ENCODE data around the gene NFIX.
A peak's percentile ranks its signal among the peaks of the same experiment; 100 is the strongest.

NFIX gene

DNA sequence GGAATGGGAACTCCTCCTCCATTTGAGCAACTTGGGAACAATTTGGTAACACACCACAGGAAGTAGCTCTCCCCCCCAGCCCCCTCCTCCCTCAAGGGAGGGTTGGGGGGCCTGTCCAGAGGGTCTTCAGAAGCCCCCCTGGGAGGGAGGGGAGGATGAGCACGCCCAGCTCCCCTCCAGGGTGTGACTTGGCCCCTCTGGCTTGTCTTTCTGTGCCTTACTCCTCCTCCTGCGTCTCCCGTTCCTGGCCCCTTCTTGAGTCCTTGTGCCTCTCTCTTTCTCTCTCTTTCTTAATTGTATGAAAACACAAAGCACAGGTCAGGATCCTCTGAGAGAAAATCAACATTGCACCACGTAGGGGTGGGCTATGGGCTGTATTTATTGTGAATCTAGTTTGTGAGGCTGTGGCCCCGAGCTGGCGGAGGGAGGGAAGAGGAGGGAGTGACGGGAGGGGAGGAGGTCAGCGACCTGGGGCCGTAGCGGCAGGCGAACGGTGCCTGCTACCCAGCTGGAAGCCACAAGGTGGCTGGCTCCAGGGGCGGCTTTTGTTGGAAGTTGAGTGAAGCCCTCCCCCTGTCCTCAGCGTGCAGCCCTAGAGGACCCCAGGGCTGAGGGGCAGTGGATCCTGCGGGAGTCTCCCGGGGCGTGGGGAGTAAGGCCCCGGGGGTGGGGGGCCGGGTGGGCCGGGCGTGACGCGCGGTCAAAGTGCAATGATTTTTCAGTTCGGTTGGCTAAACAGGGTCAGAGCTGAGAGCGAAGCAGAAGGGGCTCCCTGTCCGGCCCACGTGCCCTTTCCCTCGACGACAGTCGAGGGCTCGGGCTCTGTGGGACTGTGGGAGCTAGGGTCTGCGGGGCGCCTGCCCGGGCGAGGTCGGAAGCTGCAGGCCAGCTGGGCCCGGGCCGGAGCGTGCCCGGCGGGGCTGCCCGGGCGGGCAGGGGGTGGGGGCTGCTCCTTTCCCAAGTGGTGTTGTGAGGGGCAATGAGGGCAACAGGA is 101.0 kb downstream of the NFIX start:
- no peak for TF ChIP-seq ZNF274 (IDR thresholded peaks at IDR 0.05; ENCODE audit: low read depth, low read length)
- H3K4me3 ChIP-seq (ENCODE audit: low read length), result no peak overlapping the region; the same call in 1 of the 2 replicates

GRCh38 chr19:13097033-13097462 is 101.8 kb downstream of the NFIX start:
- no peak for TF ChIP-seq ZNF274 (IDR thresholded peaks at IDR 0.05; ENCODE audit: low read depth, low read length)
- no peak overlapping the region for H3K4me3 ChIP-seq (ENCODE audit: low read length)

DNA sequence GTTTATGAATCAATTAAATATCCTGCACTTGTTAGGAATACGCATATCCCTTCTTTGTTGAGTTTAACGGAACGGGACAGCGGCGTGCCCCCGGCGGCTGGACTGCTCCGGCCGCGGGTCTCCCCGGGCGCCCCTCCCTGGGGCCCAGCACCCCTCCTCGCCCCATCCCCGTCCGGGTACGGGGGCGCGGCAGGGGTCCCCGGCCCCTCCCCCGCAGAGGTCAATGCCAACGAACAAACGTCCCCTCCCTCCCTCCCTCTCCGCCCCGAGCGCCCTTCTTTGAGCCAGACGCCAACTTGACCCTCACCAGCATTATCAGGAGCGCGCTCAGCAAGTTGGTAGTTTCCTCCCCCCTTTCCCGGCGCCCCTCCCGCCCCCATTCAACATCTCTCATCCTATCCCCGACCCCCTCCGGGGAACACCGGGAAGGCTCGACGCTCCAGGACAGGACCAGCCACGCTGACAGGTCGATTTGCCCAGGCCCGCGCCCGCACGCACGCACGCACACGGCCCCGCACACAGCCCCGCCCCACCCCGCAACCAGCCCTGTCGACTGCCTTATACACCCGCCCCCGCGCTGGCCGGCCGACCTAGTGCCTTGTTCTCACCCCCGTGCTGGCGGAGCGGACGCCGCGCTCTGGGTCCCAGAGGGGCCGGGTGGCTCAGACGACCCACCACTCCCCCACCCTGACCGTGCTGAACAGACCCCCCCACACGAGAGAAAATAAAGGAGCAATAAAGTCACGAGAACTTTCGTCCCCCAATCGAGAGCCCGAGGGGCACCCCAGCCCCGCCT is 102.4 kb downstream of the NFIX start:
- TF ChIP-seq ZNF274 (IDR thresholded peaks at IDR 0.05; ENCODE audit: low read depth, low read length), result no peak
- no peak overlapping the region for H3K4me3 ChIP-seq (ENCODE audit: low read length)

- no peak for TF ChIP-seq ZNF274 (IDR thresholded peaks at IDR 0.05; ENCODE audit: low read depth, low read length)
- no peak overlapping the region for H3K4me3 ChIP-seq (ENCODE audit: low read length)
Measured at GRCh38 chr19:13098277-13099072, 103.2 kb downstream of the NFIX start.

- H3K4me3 ChIP-seq (ENCODE audit: low read length), result peak overlapping the region; percentile 9; the same call in 1 of the 2 replicates
- TF ChIP-seq ZNF274 (IDR thresholded peaks at IDR 0.05; ENCODE audit: low read depth, low read length), result no peak
Measured at GRCh38 chr19:13099073-13099999, 104.1 kb downstream of the NFIX start.

DNA sequence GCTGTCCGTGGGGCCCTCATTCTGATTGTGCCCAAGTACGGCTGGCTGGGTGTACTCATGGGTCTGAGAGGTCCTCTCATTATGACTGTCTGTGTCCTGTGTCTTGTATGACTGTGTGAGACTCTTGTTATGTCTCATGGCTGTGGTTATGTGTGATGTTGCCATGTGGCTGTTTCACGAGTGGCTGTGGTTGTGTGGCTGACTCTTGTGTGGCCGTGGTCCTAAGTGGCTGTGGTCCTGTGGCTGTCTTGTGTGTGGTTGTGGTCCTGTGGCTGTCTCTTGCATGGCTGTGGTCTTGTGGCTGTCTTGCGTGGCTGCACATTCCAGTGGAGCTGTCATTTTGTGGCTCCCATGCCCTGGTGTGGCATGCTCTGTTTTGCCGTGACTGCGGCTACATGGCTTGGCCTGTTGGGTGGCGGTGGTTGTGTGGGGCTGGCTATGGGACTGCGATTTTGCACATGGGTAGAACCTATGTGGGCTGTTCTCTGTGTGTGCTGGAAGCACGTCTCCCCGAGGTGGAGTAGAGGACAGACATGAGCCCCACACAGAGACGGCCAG is 104.8 kb downstream of the NFIX start:
- no peak for TF ChIP-seq ZNF274 (IDR thresholded peaks at IDR 0.05; ENCODE audit: low read depth, low read length)
- H3K4me3 ChIP-seq (ENCODE audit: low read length), result no peak overlapping the region; the same call in 1 of the 2 replicates

GRCh38 chr19:13100841-13101589 is 105.7 kb downstream of the NFIX start:
- peak overlapping the region; percentile 58; the same call in 1 of the 2 replicates for H3K4me3 ChIP-seq (ENCODE audit: low read length)

GRCh38 chr19:13101590-13102415 is 106.5 kb downstream of the NFIX start:
- no peak for TF ChIP-seq ZNF274 (IDR thresholded peaks at IDR 0.05; ENCODE audit: low read depth, low read length)
- peak overlapping the region; percentile 58; the same call in 1 of the 2 replicates for H3K4me3 ChIP-seq (ENCODE audit: low read length)

More at GRCh38 chr19:13100841-13101589, 105.7 kb downstream of the NFIX start:
- TF ChIP-seq ZNF274 (IDR thresholded peaks at IDR 0.05; ENCODE audit: low read depth, low read length), result no peak

DNA sequence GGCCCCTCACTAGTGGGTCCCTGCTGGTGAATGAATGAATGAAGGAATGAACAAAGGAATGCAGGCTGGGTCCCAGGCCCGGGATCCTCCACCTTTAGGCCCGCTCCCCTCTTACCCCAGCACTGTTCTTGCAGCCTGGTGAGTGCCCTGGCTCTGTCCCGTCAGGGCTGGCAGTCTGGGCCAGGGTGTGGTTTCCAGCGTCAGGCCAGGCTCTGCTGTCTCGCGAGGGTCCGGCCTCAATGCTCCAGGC is 107.1 kb downstream of the NFIX start:
- no peak for TF ChIP-seq ZNF274 (IDR thresholded peaks at IDR 0.05; ENCODE audit: low read depth, low read length)
- peak overlapping the region; percentile 58; the same call in 1 of the 2 replicates for H3K4me3 ChIP-seq (ENCODE audit: low read length)

DNA sequence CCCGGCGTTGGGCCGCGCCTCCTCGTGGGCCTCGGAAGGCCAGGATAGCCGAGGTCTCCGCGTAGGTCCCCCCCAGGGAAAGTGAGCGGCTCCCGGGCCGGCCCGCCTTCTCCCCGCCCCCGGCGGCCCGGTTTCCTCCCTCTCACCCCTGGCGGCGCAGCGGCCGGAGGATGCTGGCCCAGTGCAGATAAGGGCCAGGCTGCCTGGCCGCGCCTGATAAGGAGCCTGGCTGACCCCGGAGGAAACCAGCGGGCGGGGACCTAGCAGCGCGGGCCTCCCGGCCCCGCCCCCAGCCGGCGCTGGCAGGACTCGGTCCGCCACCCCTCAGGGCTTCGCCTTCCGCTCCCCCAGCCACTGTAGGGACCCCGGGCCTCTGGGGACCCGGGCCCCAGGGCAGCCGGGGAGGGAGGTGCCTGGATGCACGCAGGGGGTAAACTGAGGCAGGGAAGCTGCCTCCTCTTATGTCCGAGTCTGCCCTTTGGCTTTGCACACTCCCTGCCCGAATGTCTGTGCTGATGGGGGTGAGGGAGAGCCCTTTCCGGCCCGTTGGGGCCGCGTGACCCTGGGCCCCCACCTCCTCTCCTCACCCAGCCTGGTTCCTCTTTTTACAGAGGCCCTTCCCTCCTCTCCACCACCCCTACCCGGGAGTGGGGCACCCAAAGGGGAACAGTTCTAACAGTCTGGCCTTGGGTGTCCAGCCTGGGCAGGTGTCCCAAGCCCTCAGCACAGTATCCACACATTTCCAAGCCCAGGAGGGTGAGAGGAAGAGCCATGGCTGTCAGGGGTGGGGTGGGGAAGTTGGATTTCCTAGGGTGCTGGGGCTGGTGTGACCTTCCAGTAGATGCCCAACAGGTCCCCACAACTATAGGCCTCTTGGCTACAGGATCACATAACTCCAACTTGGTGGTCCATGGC is 107.6 kb downstream of the NFIX start, which contains the start of gene LYL1:
TSS of gene LYL1 (minus strand) at position 193 of the 915 bp plus-strand sequence. CDS start 1,687 bp downstream, outside the sequence.
- TF ChIP-seq ZNF274 (IDR thresholded peaks at IDR 0.05; ENCODE audit: low read depth, low read length), result no peak
- H3K4me3 ChIP-seq (ENCODE audit: low read length), result peak within 1 kb of the TSS; percentile 58; the same call in 1 of the 2 replicates

Data from GM08714 (cell line).